ENCODE data around the gene PKIB. TPM values are rescaled to one million over a fixed set of nuclear protein-coding genes. Genes with fewer than 3 reads are reported as not detected.
"Not testable (repeated sequence)": the region's sequence is repeated elsewhere in the genome, so short reads cannot be mapped to it uniquely, and the experiment has no call there.

Gene PKIB
- total and polyA plus RNA-seq, 2 donors (not counting 3 experiments of a cell fraction or from before 2014, with no cell fraction given) = not detected

DNA sequence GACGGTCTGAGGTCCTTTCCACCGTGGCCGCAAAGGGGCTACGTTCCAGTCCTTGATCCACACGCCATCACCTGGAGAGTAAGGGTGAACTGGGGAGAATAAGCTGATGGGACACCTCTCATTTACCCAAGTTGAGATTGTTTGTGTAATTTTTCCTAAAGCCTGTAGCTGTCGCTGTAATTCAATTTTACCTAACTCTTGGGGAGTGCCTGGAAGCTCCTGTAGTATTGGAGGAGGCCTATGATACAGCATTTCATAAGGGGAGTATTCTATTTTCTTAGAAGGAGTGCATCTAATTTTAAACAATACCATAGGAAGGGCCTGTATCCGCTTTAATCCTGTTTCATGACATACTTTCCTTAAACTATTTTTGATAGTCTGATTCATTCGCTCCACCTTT is 134.0 kb downstream of the PKIB start:
- H3K9ac ChIP-seq (replicated peaks; ENCODE audit: extremely low read depth, insufficient read depth, low read length); H3K27ac ChIP-seq (ENCODE audit: insufficient read depth, low read depth, low read length); POLR2A ChIA-PET; H4K20me1 ChIP-seq (replicated peaks; ENCODE audit: control insufficient read depth, extremely low read depth, insufficient read depth, low read length); H3K27me3 ChIP-seq (ENCODE audit: control insufficient read depth in 2 of 2, insufficient read depth in 2 of 2, low read length in 2 of 2); H3K4me3 ChIP-seq (replicated peaks in 1 of 3; ENCODE audit: insufficient read depth in 1 of 3, low read depth in 1 of 3, low read length in 3 of 3); BruUV-seq (replicated peaks); H3K9me3 ChIP-seq (replicated peaks; ENCODE audit: control insufficient read depth, insufficient read depth, low read length); H3K4me2 ChIP-seq (ENCODE audit: insufficient read depth, low read length); H3K4me1 ChIP-seq (ENCODE audit: control insufficient read depth, extremely low read depth, insufficient read depth, low read length); H3K36me3 ChIP-seq (ENCODE audit: control insufficient read depth in 2 of 2, extremely low read depth in 1 of 2, insufficient read depth in 2 of 2, low read length in 2 of 2); FAIRE-seq; H2AFZ ChIP-seq (ENCODE audit: low read depth, low read length); dilution Hi-C loops (cut with MboI; ENCODE audit: extremely low pct_ligation_motif_present, low sequenced_read_pairs); DNase-seq (ENCODE audit: low read depth, low spot score); H3K79me2 ChIP-seq (ENCODE audit: control insufficient read depth, insufficient read depth, low read length); H3K9me1 ChIP-seq (replicated peaks; ENCODE audit: control insufficient read depth, extremely low read depth, insufficient read depth, low read length): not testable (repeated sequence)
- intact Hi-C loops (cut with micrococcal nuclease) = loop anchor here (1.0 kb wide), 1 partner anchor 95 kb away; no protein-coding TSS in a partner anchor
- peak in 1 of 2 donors; percentile 18 for TF ChIP-seq CTCF (IDR thresholded peaks at IDR 0.05; ENCODE audit: extremely low read depth in 1 of 2, insufficient read depth in 1 of 2, low read depth in 1 of 2, low read length in 2 of 2)
- CTCF ChIA-PET = interaction anchor here (0.9 to 5.8 kb wide), 6 partner anchors 14 to 971 kb away, joined by 3 to 91 read pairs (median 4); partner anchors contain the start of gene SMPDL3A

- FAIRE-seq; H4K20me1 ChIP-seq (replicated peaks; ENCODE audit: control insufficient read depth, extremely low read depth, insufficient read depth, low read length); DNase-seq (ENCODE audit: low read depth, low spot score); H3K9me1 ChIP-seq (replicated peaks; ENCODE audit: control insufficient read depth, extremely low read depth, insufficient read depth, low read length); H2AFZ ChIP-seq (ENCODE audit: low read depth, low read length); H3K36me3 ChIP-seq (ENCODE audit: control insufficient read depth in 2 of 2, extremely low read depth in 1 of 2, insufficient read depth in 2 of 2, low read length in 2 of 2); H3K4me2 ChIP-seq (ENCODE audit: insufficient read depth, low read length); H3K9ac ChIP-seq (replicated peaks; ENCODE audit: extremely low read depth, insufficient read depth, low read length); POLR2A ChIA-PET; H3K79me2 ChIP-seq (ENCODE audit: control insufficient read depth, insufficient read depth, low read length); dilution Hi-C loops (cut with MboI; ENCODE audit: extremely low pct_ligation_motif_present, low sequenced_read_pairs); H3K27me3 ChIP-seq (ENCODE audit: control insufficient read depth in 2 of 2, insufficient read depth in 2 of 2, low read length in 2 of 2); H3K9me3 ChIP-seq (replicated peaks; ENCODE audit: control insufficient read depth, insufficient read depth, low read length); H3K4me3 ChIP-seq (replicated peaks in 1 of 3; ENCODE audit: insufficient read depth in 1 of 3, low read depth in 1 of 3, low read length in 3 of 3); BruUV-seq (replicated peaks); H3K4me1 ChIP-seq (ENCODE audit: control insufficient read depth, extremely low read depth, insufficient read depth, low read length); H3K27ac ChIP-seq (ENCODE audit: insufficient read depth, low read depth, low read length): not testable (repeated sequence)
- intact Hi-C loops (cut with micrococcal nuclease) = loop anchor here (1.0 kb wide), 1 partner anchor 94 kb away; no protein-coding TSS in a partner anchor
- CTCF ChIA-PET = interaction anchor here (1.2 to 5.8 kb wide), 4 partner anchors 14 to 94 kb away, joined by 4 to 91 read pairs (median 5); partner anchors contain the start of gene SMPDL3A
Observed at GRCh38 chr6:122744856-122745255, 134.7 kb downstream of the PKIB start.

Data from endothelial cell of umbilical vein (primary cell).